HG03280 (cell line): ENCODE results near the gene TRPM3.

Source experiments
- ATAC-seq: cut with Tn5 transposase; IDR thresholded peaks from one replicate; pipeline ENCODE4 v1.9.1; 2021; ENCODE audit warnings: mild to moderate bottlenecking, moderate library complexity; ENCODE audit not compliant: unreplicated experiment

TRPM3 gene

GRCh38 chr9:70535546-70536323 is 585.7 kb downstream of the TRPM3 start:
- ATAC-seq = no peak

GRCh38 chr9:70534471-70534870 is 587.0 kb downstream of the TRPM3 start:
- no peak for ATAC-seq

GRCh38 chr9:70534061-70534460 is 587.4 kb downstream of the TRPM3 start:
- no peak for ATAC-seq

GRCh38 chr9:70533492-70533891 is 587.9 kb downstream of the TRPM3 start:
- ATAC-seq = no peak

- no peak for ATAC-seq
These were observed 588.7 kb downstream of the TRPM3 start for GRCh38 chr9:70532716-70533115.

GRCh38 chr9:70531311-70531710 is 590.1 kb downstream of the TRPM3 start:
- ATAC-seq = no peak

GRCh38 chr9:70530716-70531115 is 590.7 kb downstream of the TRPM3 start:
- ATAC-seq = no peak

- ATAC-seq = no peak
These were observed 591.6 kb downstream of the TRPM3 start for GRCh38 chr9:70529833-70530232.

- no peak for ATAC-seq
These were observed 592.0 kb downstream of the TRPM3 start for GRCh38 chr9:70529377-70529776.

GRCh38 chr9:70526902-70527301 is 594.5 kb downstream of the TRPM3 start:
- ATAC-seq = no peak

GRCh38 chr9:70525519-70525918 is 595.9 kb downstream of the TRPM3 start:
- ATAC-seq = no peak

- ATAC-seq = no peak
These were observed 601.3 kb downstream of the TRPM3 start for GRCh38 chr9:70519912-70520724.

GRCh38 chr9:70517926-70518610 is 603.4 kb downstream of the TRPM3 start:
- no peak for ATAC-seq

GRCh38 chr9:70514273-70514672 is 607.1 kb downstream of the TRPM3 start:
- no peak for ATAC-seq

GRCh38 chr9:70511858-70512257 is 609.6 kb downstream of the TRPM3 start:
- ATAC-seq = no peak

- no peak for ATAC-seq
These were observed 611.2 kb downstream of the TRPM3 start for GRCh38 chr9:70510157-70510770.

GRCh38 chr9:70506159-70506558 is 615.3 kb downstream of the TRPM3 start:
- no peak for ATAC-seq

GRCh38 chr9:70504834-70505233 is 616.6 kb downstream of the TRPM3 start:
- no peak for ATAC-seq

- ATAC-seq = no peak
These were observed 618.7 kb downstream of the TRPM3 start for GRCh38 chr9:70502690-70503089.

- no peak for ATAC-seq
These were observed 620.6 kb downstream of the TRPM3 start for GRCh38 chr9:70500793-70501192.

- no peak for ATAC-seq
These were observed 621.8 kb downstream of the TRPM3 start for GRCh38 chr9:70499621-70500020.
